ENCODE measurements around the gene SUGT1. TPM values are rescaled to one million over a fixed set of nuclear protein-coding genes. Genes with fewer than 3 reads are reported as not detected.
"Not testable (repeated sequence)": the region's sequence is repeated elsewhere in the genome, so short reads cannot be mapped to it uniquely, and the experiment has no call there.

SUGT1 gene
- polyA plus RNA-seq (2013, experiment 1 of 2; ENCODE audit: insufficient read length) = 63.0 TPM
- polyA plus RNA-seq (2013, experiment 2 of 2; ENCODE audit: insufficient read length) = 62.1 TPM

DNA sequence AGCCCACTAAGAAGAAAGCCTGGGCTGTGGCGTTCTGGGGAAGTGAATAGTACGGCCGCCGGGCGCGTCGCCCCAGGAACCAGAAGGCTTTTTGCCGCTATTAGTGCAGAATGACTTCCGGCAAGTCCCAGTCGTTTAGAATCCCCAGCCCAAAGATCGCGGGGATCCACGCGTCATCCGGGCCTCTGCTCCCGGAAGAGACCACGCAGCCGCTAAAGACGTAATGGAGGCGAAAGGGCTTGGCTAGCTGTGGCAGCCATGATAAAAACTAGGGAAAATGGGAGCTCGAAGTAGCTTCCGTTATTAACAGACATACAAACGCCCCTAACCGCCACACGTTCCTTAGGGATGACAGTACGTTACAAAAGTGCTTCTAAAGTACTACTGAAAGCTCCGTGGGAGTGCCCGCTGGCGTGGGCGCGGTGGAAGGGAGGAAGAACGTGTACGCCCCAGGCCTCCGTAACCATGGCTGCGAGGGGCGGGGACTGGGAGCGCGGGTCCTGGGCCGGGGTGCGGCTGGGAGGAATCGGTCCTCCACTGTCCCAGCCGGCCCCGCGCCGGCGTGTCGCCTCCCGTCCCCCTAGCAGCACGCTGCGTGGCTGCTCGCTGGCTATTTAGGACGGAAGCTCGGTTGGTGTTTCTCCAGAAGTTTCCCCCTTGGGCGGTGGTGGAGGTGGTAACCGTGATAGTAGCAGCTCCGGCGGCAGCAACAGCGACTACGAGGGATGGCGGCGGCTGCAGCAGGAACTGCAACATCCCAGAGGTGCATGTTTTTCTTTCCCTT is at the start of gene SUGT1:
SUGT1 (plus strand) TSS at position 641 of the 784 bp plus-strand sequence; CDS start at position 726, 85 bp downstream.
- peak; percentile 99 for DNase-seq

DNA sequence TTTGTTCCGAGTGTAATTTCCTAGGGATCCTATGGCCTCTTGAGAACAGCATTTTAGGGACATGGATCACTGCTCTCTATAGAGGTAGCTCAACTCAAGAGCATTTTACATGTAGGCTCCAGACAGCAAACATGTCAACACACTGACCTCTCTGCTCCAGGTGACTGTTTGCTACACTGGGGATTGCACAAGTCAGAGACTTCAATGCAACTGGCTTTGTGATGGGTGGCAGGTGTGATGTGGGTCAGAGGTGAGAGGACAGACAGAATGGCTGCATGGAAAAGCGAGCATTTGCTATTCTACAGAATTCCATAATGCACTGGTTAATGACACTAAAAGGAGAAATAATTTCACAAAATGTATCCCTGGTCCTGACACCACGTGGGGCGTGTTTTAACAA is 49.3 kb upstream of the SUGT1 start:
- not testable (repeated sequence) for DNase-seq

DNA sequence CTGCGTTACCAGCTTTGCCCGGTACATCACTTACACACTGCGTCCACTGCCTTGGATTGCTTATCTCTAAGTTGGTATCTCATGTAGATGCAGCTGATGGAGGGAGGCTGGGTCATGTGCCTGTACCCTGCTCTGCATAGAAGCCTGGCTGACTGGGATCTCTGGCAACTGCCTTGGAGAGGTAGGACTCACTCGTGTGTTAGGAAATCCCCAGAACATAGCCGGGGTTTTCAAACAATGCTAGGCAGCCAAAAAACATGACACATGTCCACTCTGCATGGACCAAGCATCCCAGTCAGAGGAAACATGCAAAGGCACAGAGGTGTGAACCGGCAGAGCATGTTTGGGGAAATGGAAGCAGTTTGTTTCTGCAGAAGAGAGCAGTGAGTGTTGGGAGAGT is 46.5 kb upstream of the SUGT1 start:
- not testable (repeated sequence) for DNase-seq

DNA sequence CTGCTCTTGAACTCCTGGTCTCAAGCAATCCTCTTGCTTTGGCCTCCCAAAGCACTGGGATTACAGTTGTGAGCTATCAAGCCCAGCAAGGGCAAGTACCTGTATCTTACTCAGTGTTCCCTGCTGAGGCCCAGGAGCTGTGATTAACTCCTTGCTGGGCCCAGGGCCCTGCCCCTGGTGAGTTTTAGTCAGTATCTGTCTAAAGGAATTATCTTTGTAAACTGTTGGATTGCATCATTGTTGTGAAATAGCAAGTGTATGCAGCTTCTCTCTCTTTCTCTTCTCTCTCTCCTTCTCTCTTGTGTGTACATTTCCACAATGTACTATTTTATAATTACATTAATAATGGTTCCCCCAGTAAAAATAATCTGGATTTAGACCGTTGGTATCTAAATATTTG is 45.8 kb upstream of the SUGT1 start:
- not testable (repeated sequence) for DNase-seq

DNA sequence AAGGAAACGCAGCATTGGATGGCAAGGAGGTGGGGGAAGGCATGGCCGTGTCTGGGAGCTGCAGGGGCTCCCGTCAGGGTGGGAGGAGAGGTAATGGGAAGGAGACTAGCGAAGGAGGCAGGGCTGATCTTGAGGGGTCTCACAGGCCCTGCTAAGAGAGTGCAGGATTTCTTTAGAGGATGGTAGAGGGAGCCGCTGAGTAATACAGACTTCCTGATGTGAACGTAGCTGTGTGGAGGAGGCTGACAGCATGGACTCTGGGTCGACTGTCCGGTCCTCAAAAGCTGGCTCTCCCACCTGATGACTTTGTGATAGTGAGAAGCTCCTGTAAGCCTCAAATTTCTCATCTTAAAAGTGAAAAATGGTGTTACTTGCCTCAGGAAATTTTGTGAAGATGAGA is 44.5 kb upstream of the SUGT1 start:
- not testable (repeated sequence) for DNase-seq

DNA sequence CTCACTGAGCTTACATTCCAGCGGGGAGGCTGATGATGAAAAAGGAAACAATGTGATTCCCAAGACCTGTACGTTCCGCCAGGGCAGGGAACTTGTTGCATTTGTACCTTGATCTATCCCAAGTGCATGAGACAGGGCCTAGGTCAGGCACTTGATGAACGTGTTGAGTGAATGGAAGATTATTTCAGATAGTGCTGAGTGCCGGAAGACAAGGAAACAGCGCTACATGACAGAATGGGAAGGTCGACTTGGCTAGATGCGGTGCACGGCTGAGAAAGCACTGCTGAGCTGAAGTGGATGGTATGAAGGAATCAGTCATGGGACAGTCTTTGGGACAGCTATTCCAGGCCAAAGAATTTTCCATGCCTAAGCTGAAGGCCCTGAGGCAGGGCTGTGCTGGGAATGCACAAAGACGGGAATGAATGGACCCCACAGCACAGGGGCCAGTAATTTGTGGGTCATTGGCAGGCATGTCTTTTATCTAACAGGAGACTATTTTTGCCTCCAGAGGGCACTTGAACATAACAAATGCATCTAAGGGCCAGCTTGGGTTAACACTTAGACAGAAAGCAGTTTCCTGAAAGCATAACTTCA is 43.5 kb upstream of the SUGT1 start:
- not testable (repeated sequence) for DNase-seq

DNA sequence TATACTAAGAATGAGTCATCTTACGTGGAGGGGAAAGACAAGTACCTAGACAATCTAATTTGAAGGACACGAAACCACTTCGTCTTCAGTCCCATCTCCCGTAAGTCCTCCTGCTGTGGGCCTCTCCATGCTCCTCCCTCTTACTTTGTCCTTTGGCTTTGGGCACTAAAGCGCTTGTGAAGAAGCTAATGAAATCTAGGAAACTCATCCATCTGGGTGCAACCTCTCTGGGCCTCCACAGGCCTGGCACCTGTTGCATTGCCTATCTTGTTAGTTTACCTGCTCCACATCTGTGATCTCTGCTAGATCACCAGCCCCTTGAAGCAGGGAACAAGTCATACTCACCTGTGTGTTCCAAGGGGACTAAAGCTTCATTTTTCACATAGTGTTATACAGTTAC is 42.5 kb upstream of the SUGT1 start:
- not testable (repeated sequence) for DNase-seq

DNA sequence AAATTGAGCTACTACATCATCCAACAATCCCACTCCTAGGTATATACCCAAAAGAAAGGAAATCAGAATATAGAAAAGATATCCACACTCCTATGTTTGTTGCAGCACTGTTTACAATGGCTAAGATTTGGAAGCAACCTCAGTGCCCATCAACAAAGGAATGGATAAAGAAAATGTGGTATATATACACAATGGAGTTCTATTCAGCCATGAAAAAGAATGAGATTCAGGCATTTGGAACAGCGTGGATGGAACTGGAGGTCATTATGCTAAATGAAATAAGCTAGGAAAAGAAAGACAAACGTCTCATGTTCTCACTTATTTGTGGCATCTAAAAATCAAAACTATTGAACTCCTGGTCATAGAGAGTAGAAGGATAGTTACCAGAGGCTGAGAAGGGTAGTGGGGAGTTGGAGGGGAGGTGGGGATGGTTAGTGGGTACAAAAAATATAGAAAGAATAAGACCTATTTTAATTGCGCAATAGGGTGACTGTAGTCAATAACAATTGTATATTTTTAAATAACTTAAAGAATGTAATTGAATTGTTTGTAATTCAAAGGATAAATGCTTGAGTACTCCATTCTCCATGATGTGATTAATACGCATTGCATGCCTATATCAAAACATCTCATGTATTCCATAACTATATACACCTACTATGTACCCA is 37.4 kb upstream of the SUGT1 start:
- no peak for DNase-seq

DNA sequence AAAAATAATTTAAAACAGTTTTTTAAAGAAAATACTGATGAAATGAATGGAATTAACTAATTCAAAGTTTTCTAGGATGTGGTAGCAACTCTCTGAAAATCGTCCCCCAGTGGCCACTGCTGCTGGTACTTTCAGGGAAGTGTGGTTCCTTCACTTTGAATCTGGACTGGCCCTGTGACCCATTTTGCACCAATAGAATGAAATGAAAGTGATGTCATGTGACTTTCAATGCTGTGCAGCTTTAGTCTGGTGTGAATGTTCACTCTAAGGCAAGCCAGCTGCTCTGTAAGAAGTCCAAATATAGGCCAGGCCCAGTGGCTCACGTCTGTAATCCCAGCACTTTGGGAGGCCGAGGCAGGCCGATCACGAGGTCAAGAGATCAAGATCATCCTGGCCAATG is 36.8 kb upstream of the SUGT1 start:
- no peak for DNase-seq

DNA sequence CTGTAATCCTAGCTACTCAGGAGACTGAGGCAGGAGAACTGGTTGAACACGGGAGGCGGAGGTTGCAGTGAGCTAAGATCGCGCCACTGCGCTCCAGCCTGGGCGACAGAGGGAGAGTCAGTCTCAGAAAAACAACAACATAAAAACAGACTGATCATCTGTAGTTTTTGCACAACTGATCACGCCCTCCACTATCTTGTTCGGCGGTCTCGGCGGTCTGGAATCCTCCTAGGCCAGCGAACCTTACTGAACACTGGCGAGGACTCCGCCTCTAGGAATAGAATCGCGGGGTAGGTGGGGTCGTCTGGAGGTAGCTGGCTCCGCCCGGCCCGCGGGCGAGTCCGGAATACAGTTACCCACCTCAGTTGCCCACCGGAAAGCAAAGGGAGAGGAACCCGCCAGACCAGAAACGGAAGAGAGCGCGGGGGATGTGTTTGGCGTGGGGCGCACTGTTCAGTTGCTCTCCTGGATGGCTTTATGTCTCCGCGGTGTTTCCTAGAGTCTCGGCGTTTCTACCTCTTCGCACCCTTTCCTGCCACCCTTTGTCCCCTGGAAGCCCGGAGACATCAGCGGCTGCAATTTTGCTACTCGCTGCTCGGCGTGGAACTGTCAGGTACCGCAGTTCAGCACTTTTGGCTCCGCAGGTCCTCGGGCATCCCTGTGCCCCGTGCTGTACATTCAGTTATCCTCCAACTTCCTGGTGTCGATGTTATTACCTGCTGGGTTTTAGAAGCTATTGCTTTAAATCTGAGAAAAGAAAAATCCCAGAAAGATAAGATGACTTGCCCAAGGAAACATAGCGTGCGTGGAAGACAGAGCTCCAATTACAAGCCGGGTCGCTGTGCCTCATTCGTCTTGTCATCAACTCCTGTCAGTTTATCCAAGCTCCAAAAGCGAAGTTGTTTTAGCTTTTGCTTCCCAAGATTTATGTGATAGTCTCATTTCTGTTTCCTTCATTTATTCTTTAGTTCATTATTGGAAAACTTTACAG is 35.3 kb upstream of the SUGT1 start:
- peak; percentile 87 for DNase-seq

DNA sequence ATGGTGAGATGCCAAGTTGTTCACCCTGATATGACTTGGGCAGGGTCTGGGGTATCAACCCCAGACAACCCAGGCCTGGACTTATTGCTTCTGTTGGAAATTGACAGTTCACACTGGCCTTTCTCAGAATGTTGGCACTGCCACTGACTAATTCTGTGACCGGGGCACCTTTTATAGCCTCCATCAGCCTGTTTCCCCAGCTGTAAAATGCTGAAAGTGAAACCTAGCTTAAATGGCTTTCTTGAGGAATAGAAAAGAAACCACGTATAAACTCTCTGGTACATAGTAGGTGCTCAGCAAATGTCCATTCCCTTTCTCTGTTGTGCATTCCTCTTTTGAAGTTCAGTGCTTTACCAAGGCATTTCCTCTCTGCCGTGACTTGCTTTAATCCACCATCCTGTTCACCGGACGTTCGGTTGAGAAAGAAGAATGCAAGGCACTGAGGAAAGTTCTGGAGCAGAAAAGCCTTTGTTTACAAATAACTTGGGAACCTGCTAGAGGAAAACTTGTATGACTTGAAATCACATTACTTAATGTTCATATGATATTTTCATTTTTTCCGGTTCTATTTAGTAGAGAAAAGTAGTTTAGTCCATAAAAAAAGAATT is 21.4 kb upstream of the SUGT1 start:
- not testable (repeated sequence) for DNase-seq

DNA sequence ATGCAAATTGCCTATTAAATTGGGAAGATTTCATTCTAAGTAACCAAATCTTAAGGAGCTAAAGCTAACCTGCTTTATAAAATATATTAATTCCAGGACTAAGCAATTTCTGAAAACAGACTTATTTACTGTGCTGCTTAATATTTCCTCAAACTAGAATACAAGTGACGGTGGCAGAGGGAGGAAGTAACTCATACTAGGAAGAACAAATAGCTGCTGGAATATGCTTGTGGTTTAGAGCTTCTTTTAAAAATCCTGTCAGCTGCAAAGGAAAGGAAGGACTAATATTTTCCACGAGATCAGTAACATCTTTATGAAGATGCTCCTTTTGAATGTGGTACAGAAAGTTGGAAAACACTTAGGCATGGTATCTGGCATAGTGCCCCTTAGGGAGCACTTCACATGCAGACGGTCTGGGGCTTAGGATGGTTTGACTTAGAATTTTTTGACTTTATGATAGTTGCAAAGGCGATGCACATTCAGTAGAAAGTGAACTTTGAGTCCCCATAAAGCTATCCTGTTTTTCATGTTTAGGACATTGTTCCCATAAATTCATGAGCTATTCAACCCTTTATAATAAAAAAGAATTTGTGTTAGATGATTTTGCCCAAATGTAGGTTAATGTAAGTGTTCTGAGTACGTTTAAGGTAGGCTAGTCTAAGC is 13.8 kb upstream of the SUGT1 start:
- DNase-seq = no peak

DNA sequence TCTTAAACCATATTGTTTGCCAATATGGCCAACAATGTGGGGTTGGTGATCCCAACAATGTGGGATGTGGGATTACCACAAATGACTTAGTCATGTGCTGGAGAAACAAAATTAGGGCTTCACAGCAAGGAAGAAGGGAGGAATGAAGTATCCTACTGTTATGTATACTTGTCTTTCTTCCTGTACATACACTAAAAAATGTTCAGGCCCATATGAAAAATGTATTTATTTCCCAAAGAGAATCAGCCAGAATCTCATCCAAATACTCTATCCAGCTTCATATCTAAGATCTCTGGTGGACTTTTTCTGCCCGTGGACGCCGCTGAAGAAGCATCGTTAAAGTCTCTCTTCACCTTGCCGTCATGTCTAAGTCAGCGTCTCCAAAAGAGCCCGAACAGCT is 10.5 kb upstream of the SUGT1 start, which contains the start of gene HNRNPA1L2:
HNRNPA1L2 (plus strand) TSS at position 301 of the 400 bp plus-strand sequence; CDS start at position 363, 62 bp downstream.
- DNase-seq = no peak

DNA sequence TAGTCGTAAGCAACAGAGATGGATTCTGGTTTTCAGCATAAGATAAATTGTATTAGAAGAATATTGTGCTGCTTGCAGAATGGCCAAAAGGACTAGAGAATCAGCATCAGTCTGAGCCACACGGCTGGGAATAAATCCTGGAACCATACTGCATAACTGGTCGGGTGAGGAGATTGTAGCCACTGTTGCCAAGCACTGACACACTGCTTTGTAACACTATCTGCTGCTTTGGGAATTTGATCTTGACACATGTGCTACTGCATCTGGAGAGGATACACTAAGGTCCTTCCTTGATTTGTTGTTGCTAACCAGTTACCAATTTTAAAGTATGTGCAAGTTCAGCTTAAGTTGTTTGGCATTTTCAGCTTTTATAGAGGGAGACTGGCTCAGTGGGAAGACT is 8.5 kb upstream of the SUGT1 start:
- no peak for DNase-seq

DNA sequence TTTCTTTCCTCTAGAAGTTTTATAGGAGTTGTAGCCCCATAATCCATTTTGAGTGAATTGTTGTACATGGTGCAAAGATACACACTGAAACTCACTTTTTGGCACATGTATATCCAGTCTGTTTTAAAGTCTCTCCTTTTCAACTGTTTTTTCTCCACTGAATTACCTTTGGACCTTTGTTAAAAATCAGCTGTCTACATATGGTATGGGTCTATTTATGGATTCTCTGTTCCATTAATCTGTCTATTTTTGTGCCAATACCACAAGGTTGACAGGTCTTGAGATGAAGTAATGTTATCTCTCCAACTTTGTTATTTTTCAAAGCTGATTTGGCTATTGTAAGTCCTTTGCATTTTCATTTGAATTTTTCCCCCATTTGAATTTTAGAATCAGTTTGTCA is 5.7 kb upstream of the SUGT1 start:
- no peak for DNase-seq

DNA sequence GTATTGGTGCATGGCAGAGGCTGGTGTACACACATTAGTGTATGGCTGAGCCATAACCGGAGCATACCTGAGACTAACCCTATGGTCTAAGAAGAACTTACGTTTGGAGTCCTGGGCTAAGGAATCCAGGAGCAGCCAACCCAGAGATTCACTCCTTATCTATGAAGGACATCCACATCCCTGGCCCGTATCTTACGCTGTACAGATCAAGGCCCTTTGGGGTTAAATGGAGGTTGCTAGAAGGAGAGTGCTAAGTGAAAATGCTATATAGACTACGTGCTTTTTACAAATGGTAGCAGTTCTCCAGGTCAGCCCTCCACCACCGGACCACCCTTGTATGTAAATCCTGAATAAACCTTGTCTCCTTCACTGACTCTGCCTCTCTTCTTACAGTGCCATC is 1.9 kb upstream of the SUGT1 start:
- no peak for DNase-seq

DNA sequence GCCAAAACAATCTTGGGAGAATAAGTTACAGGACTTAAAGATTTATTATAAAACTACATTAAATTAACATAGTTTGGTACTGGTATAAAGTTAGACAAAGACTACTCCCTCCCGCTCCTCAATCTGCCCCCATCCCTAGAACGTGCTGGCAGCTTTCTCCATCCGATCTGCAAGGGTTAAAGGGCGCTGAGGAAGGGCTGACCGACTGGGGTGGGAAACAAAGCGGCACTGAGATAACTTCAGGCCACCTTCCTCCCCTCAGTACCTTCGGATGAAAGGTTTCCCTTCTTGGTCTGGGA is 790 bp upstream of the SUGT1 start:
- no peak for DNase-seq

DNA sequence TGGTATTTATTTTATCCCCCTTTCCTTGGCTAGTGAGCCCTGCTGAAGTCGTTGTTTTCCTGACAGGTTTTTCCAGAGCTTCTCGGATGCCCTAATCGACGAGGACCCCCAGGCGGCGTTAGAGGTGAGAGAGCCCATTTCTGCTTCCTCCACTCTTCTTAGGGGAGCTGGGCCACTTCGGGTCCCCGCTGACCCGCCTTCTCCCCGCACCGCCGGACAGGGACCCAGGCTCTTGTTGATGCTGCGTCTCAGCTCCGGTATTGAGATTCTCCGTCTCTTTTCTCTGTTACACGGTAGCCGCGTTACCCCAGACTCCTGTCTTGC is 306 bp downstream of the SUGT1 start:
- DNase-seq = no peak

DNA sequence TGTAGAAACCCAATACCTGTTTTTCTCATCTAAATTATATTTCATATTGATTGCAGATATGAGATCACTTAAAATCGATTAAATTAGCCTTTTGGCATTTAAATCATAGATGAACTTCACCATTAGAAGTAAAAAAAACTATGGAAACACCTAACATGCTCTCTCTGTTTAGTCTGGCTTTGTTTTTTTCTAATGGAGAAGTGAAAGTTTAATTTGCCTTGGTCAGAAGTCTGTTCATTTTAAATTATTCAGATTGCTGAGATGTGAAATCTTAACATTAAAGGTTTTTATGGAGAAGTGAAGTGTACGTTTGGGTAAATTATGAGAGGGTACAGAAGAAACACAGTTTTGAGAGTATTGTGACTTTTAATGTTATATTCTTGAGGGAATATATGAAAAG is 6.7 kb downstream of the SUGT1 start:
- DNase-seq = no peak

DNA sequence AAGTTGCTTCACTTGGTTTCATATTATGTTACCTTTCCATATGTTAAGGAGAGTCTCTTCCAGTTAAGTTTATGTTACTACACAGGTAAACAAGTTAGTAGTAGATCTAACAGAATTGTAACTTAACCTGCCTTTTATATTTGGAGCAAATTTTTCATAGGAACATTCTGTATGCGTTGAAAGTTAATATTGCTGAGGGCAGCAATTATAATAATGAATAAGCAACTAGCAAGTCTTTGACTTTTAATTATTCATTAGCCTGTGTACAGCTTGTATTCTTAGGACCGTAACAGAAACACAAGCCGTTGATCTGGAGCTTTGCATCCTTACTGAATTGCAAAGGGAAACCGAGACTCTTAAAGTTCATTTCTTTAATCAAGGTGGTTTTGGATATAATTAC is 11.6 kb downstream of the SUGT1 start:
- no peak for DNase-seq

DNA sequence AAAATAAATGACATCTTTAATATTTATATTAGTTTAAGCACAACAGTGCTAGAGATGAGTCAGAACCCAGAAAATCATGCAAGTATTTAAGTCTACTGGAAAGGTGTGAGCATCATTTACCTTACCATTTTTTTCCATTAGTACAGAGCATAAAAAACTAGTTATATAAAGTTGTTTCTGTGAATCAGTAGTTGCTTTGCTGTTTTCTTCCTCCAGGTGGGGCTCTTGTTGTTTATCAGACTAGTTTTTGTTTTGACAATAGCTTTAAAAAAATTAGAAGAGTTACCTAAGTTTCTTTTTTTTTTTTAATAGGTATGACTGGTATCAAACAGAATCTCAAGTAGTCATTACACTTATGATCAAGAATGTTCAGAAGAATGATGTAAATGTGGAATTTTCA is 12.7 kb downstream of the SUGT1 start:
- DNase-seq = no peak

DNA sequence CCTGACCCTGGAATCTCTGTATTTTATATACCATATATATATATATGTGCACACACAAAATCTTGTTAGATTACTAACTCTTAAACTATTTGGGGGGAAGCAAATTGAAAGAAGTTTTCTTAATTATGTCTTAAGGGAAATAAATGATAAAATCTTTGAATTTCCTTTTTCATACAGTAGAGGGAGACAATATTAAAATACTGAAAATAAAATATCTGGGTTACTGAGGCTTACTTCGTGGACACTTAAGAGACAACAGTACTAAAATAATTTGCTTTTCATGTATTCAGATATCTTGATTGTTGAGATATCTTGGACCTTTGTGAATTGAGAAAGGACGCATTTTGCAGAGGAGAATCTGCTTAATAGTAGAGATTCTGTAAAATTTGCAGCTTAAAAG is 17.0 kb downstream of the SUGT1 start:
- no peak for DNase-seq

Measured in fibroblast of skin of abdomen (primary cell).